K562 (cell line): ENCODE measurements around the gene XIRP1. TPM values are rescaled to one million over a fixed set of nuclear protein-coding genes. Genes with fewer than 3 reads are reported as not detected.

ENCODE experiments used
- MTA1 ChIP-seq: fragments of 450-650 bp; IDR thresholded peaks from 2 replicates; pipeline ENCODE4 v1.6.1; 2017; ENCODE audit warnings: borderline replicate concordance
- NEUROD1 ChIP-seq: fragments of 150-350 bp; IDR thresholded peaks from 2 replicates; pipeline ENCODE4 v1.6.1; 2014; ENCODE audit warnings: borderline replicate concordance, low read length, low read depth; ENCODE audit not compliant: partially characterized antibody
- RAD51 ChIP-seq: fragments of 450-650 bp; IDR thresholded peaks from 2 replicates; pipeline ENCODE4 v1.7.1; 2016; ENCODE audit warnings: low read depth, mild to moderate bottlenecking, borderline replicate concordance
- RBM22 ChIP-seq: fragments of 200-400 bp; formaldehyde crosslinking; IDR thresholded peaks from 2 replicates; pipeline ENCODE4 v1.6.1; 2018; ENCODE audit warnings: low read length, low read depth; ENCODE audit not compliant: poor library complexity, severe bottlenecking
- SRSF1 ChIP-seq: fragments of 200-400 bp; formaldehyde crosslinking; IDR thresholded peaks from 2 replicates; pipeline ENCODE4 v1.6.1; 2017; ENCODE audit warnings: mild to moderate bottlenecking, low read depth, low read length, moderate library complexity
- SRSF9 ChIP-seq: fragments of 200-400 bp; formaldehyde crosslinking; IDR thresholded peaks from 2 replicates; pipeline ENCODE4 v1.6.1; 2017; ENCODE audit warnings: low read depth, low read length, borderline replicate concordance
- SUPT5H ChIP-seq: fragments of 450-650 bp; IDR thresholded peaks from 2 replicates; pipeline ENCODE4 v1.6.1; 2016
- ZNF324 ChIP-seq: fragments of 250-450 bp; sonication (Bioruptor Pico); IDR thresholded peaks from 2 replicates; pipeline ENCODE4 v1.4.0; 2020; ENCODE audit warnings: mild to moderate bottlenecking
- ZNF778 ChIP-seq: fragments of 450-650 bp; formaldehyde crosslinking; IDR thresholded peaks from 2 replicates; pipeline ENCODE4 v1.4.0; 2020; ENCODE audit warnings: mild to moderate bottlenecking, moderate library complexity
- polyA plus RNA-seq, 8 experiments: library from polyadenylated mRNA; depleted of rRNA in 4 of 8; stranded (reverse) in 5 of 8; unstranded in 3 of 8; fragments of >200 nt; fragmentation: Nextera tagmentation in 2 of 8; fragmentation: Illumina TruSeq in 1 of 8; extraction: Ambion mirVana in 2 of 8; extraction: Trizol in 1 of 8; gene quantifications; 2 replicates each; pipeline versions ENCODE4 v1.2.1 to v1.2.3, GENCODE V29; 2011 to 2014; ENCODE audit warnings: inconsistent platforms in 1 of 8, missing spikeins in 1 of 8
- total RNA-seq, 7 experiments: library from RNA; depleted of rRNA in 6 of 7; stranded (reverse); fragments of >200 nt in 6 of 7; fragmentation: Illumina TruSeq in 2 of 7; extraction: Trizol in 2 of 7; gene quantifications; 2 replicates each; pipeline versions ENCODE4 v1.2.1 to v1.2.3, GENCODE V29; 2011 to 2021; ENCODE audit warnings: low replicate concordance in 1 of 7
- TF ChIP-seq, protein P1 (sequence below), 2 experiments: fragments of 200-800 bp in 1 of 2; sonication (Bioruptor generic) in 1 of 2; sonication (generic) in 1 of 2; formaldehyde crosslinking in 1 of 2; IDR thresholded peaks in 1 of 2; conservative IDR thresholded peaks in 1 of 2; 2 replicates each; pipeline versions ENCODE4 v1.5.0 to v1.6.1; 2016 to 2020; ENCODE audit warnings: missing compliant biosample characterization in 1 of 2, missing genetic modification characterization in 1 of 2, missing genetic modification reagents in 1 of 2
- TF ChIP-seq, protein P2 (sequence below), 3 experiments: fragments of 200-800 bp in 1 of 3; fragments of 250-450 bp in 1 of 3; fragments of 450-650 bp in 1 of 3; sonication (Bioruptor Pico) in 1 of 3; sonication (Bioruptor generic) in 1 of 3; formaldehyde crosslinking in 1 of 3; IDR thresholded peaks; 2 replicates each; pipeline versions ENCODE4 v1.6.1 to v1.8.0; 2016 to 2022; ENCODE audit warnings: mild to moderate bottlenecking in 2 of 3, missing genetic modification characterization in 2 of 3, missing compliant biosample characterization in 1 of 3, moderate library complexity in 1 of 3
- TF ChIP-seq, protein P3 (sequence below), 2 experiments: fragments of 250-450 bp in 1 of 2; fragments of 450-650 bp in 1 of 2; sonication (Bioruptor Pico) in 1 of 2; IDR thresholded peaks; 2 replicates each; pipeline versions ENCODE4 v1.6.1 to v1.8.0; 2016 to 2021; ENCODE audit warnings: mild to moderate bottlenecking in 2 of 2, moderate library complexity in 2 of 2, missing compliant biosample characterization in 1 of 2, missing genetic modification characterization in 1 of 2
- TF ChIP-seq, protein P4 (sequence below): fragments of 450-650 bp; IDR thresholded peaks from 2 replicates; pipeline ENCODE4 v1.6.1; 2016
- TF ChIP-seq, protein P5 (sequence below), 3 experiments: fragments of 200-800 bp in 1 of 3; sonication (Bioruptor generic) in 1 of 3; sonication (generic) in 1 of 3; formaldehyde crosslinking in 1 of 3; IDR thresholded peaks; 2 replicates each; pipeline versions ENCODE4 v1.6.1 to v1.8.0; 2016 to 2022; ENCODE audit warnings: mild to moderate bottlenecking in 2 of 3, missing compliant biosample characterization in 2 of 3, missing genetic modification characterization in 2 of 3, missing genetic modification reagents in 1 of 3
- TF ChIP-seq, protein P6 (sequence below): conservative IDR thresholded peaks from 2 replicates; pipeline ENCODE4 v1.6.1; 2011; ENCODE audit warnings: low read depth, mild to moderate bottlenecking, low read length; ENCODE audit not compliant: control insufficient read depth

XIRP1 gene
- total and polyA plus RNA-seq, 9 of the 15 experiments (the other 6 are each of a cell fraction or from before 2014, with no cell fraction given) = 0.03 to 0.27 (median 0.08) TPM; not detected in 3

DNA sequence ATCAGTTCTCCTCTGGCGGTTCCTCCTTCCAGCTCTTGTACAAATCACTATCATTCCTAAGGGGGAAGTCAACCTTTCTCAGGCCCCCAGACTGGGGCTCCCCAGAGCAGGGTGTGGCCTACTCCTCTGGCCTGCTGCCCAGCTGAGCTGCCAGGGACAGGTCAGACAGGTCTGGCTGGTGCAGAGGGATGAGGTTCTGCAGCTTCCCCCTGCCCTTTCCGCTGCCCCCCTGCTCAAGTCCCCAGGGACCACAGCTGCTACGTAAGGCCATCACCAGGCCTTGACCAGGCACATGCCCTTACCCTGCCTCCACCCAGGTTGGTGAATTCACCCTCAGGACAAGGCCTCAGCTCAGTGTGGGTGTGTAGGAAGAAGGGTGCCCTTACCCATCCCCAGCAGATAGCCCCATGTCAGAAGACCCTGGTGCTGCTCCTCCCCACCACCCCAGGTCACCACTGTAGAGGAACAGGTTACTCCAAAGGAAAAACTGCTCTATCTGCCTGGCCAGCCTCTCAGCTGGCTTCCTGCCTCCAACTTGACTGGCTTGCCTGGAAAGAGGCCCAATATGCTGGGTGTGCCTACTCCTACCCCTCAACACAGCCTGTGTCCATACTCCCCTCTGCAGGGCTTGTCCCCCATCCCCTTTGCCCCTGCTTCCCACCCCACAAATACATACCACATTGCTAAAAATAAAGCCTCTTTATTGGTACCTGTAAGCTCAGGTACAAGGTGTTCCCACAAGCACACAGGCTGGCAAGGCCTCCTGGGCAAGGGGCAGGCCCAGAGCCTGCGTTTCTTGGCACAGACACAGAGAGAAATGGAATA, 51.0 kb downstream of the XIRP1 start (continued):
- TF ChIP-seq, protein P1, sequence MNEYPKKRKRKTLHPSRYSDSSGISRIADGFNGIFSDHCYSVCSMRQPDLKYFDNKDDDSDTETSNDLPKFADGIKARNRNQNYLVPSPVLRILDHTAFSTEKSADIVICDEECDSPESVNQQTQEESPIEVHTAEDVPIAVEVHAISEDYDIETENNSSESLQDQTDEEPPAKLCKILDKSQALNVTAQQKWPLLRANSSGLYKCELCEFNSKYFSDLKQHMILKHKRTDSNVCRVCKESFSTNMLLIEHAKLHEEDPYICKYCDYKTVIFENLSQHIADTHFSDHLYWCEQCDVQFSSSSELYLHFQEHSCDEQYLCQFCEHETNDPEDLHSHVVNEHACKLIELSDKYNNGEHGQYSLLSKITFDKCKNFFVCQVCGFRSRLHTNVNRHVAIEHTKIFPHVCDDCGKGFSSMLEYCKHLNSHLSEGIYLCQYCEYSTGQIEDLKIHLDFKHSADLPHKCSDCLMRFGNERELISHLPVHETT (CRISPR knock-in tag; conservative IDR thresholded peaks at IDR 0.05 in 1 of 2, IDR thresholded peaks at IDR 0.05 in 1 of 2) = no peak
- TF ChIP-seq NEUROD1 (no peak), SRSF9 (no peak), ZNF324 (no peak), MTA1 (no peak), RAD51 (no peak), RBM22 (no peak), ZNF778 (CRISPR knock-in tag) (no peak), SRSF1 (no peak), SUPT5H (peak; percentile 29; the same call in 1 of the 2 replicates)
- TF ChIP-seq, protein P2, sequence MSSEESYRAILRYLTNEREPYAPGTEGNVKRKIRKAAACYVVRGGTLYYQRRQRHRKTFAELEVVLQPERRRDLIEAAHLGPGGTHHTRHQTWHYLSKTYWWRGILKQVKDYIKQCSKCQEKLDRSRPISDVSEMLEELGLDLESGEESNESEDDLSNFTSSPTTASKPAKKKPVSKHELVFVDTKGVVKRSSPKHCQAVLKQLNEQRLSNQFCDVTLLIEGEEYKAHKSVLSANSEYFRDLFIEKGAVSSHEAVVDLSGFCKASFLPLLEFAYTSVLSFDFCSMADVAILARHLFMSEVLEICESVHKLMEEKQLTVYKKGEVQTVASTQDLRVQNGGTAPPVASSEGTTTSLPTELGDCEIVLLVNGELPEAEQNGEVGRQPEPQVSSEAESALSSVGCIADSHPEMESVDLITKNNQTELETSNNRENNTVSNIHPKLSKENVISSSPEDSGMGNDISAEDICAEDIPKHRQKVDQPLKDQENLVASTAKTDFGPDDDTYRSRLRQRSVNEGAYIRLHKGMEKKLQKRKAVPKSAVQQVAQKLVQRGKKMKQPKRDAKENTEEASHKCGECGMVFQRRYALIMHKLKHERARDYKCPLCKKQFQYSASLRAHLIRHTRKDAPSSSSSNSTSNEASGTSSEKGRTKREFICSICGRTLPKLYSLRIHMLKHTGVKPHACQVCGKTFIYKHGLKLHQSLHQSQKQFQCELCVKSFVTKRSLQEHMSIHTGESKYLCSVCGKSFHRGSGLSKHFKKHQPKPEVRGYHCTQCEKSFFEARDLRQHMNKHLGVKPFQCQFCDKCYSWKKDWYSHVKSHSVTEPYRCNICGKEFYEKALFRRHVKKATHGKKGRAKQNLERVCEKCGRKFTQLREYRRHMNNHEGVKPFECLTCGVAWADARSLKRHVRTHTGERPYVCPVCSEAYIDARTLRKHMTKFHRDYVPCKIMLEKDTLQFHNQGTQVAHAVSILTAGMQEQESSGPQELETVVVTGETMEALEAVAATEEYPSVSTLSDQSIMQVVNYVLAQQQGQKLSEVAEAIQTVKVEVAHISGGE (CRISPR knock-in tag; IDR thresholded peaks at IDR 0.05) = no peak
- TF ChIP-seq, protein P3, sequence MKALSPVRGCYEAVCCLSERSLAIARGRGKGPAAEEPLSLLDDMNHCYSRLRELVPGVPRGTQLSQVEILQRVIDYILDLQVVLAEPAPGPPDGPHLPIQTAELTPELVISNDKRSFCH (CRISPR knock-in tag; IDR thresholded peaks at IDR 0.05) = no peak
- TF ChIP-seq, protein P3 (tag; IDR thresholded peaks at IDR 0.05) = no peak
- TF ChIP-seq, protein P4, sequence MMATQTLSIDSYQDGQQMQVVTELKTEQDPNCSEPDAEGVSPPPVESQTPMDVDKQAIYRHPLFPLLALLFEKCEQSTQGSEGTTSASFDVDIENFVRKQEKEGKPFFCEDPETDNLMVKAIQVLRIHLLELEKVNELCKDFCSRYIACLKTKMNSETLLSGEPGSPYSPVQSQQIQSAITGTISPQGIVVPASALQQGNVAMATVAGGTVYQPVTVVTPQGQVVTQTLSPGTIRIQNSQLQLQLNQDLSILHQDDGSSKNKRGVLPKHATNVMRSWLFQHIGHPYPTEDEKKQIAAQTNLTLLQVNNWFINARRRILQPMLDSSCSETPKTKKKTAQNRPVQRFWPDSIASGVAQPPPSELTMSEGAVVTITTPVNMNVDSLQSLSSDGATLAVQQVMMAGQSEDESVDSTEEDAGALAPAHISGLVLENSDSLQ = no peak
- TF ChIP-seq, protein P5, sequence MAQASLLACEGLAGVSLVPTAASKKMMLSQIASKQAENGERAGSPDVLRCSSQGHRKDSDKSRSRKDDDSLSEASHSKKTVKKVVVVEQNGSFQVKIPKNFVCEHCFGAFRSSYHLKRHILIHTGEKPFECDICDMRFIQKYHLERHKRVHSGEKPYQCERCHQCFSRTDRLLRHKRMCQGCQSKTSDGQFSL (CRISPR knock-in tag; IDR thresholded peaks at IDR 0.05) = no peak
- TF ChIP-seq, protein P5 (tag; IDR thresholded peaks at IDR 0.05) = no peak
- TF ChIP-seq, protein P6, sequence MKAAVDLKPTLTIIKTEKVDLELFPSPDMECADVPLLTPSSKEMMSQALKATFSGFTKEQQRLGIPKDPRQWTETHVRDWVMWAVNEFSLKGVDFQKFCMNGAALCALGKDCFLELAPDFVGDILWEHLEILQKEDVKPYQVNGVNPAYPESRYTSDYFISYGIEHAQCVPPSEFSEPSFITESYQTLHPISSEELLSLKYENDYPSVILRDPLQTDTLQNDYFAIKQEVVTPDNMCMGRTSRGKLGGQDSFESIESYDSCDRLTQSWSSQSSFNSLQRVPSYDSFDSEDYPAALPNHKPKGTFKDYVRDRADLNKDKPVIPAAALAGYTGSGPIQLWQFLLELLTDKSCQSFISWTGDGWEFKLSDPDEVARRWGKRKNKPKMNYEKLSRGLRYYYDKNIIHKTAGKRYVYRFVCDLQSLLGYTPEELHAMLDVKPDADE = no peak
